Karpas-422 (cell line): ENCODE measurements around the gene JADE2. TPM values are rescaled to one million over a fixed set of nuclear protein-coding genes. Genes with fewer than 3 reads are reported as not detected.
"Not testable (repeated sequence)": the region's sequence is repeated elsewhere in the genome, so short reads cannot be mapped to it uniquely, and the experiment has no call there.

Experiments used
- DNase-seq: peaks from one replicate; pipeline ENCODE4 v3.0.0-alpha.2; 2015
- H2AFZ ChIP-seq: fragments of 200-600 bp; sonication (generic); 2 replicates; pipeline ENCODE4 v1.6.1; 2014; ENCODE audit warnings: antibody characterized with exemption, low read length, mixed read lengths
- H3K27ac ChIP-seq: fragments of 200-600 bp; sonication (generic); 2 replicates; pipeline ENCODE4 v1.5.1; 2014; ENCODE audit warnings: mild to moderate bottlenecking, low read length, moderate library complexity
- H3K27me3 ChIP-seq: fragments of 200-600 bp; sonication (generic); 2 replicates; pipeline ENCODE4 v1.6.1; 2014; ENCODE audit warnings: low read length, mixed read lengths
- H3K36me3 ChIP-seq: fragments of 200-600 bp; sonication (generic); 2 replicates; pipeline ENCODE4 v1.6.1; 2014; ENCODE audit warnings: low read length, mixed read lengths; ENCODE audit not compliant: insufficient read depth
- H3K4me1 ChIP-seq: fragments of 200-600 bp; sonication (generic); 2 replicates; pipeline ENCODE4 v1.6.1; 2014; ENCODE audit warnings: mild to moderate bottlenecking, low read length, mixed read lengths
- H3K4me2 ChIP-seq: fragments of 200-600 bp; sonication (generic); 2 replicates; pipeline ENCODE4 v1.6.1; 2014; ENCODE audit warnings: low read length, low read depth, mild to moderate bottlenecking; ENCODE audit not compliant: poor library complexity, severe bottlenecking
- H3K4me3 ChIP-seq: fragments of 200-600 bp; sonication (generic); 2 replicates; pipeline ENCODE4 v1.5.1; 2014; ENCODE audit warnings: mild to moderate bottlenecking, antibody characterized with exemption, low read length, mixed read lengths
- H3K79me2 ChIP-seq: fragments of 200-600 bp; sonication (generic); 2 replicates; pipeline ENCODE4 v1.6.1; 2014; ENCODE audit warnings: mild to moderate bottlenecking, low read length, mixed read lengths
- H3K9ac ChIP-seq: fragments of 200-600 bp; sonication (generic); 2 replicates; pipeline ENCODE4 v1.6.0; 2014; ENCODE audit warnings: low read length
- H3K9me2 ChIP-seq: fragments of 200-600 bp; sonication (generic), shearing (Covaris generic); replicated peaks from 2 replicates; pipeline ENCODE4 v1.6.0; 2014; ENCODE audit warnings: mild to moderate bottlenecking, low read length, moderate library complexity; ENCODE audit not compliant: insufficient read depth
- H3K9me3 ChIP-seq: fragments of 300-700, 200-600 bp; sonication (generic); 2 replicates; pipeline ENCODE4 v1.6.1; 2014; ENCODE audit warnings: low read length, mixed read lengths
- H4K20me1 ChIP-seq: fragments of 200-600 bp; sonication (generic); 2 replicates; pipeline ENCODE4 v1.6.1; 2014; ENCODE audit warnings: mild to moderate bottlenecking, antibody characterized with exemption, low read length, low read depth; ENCODE audit not compliant: insufficient read depth
- total RNA-seq: library from RNA; depleted of rRNA; stranded (reverse); fragments of >200 nt; shearing (Covaris generic); gene quantifications from 2 replicates; pipeline ENCODE4 v1.2.3, GENCODE V29; 2014; ENCODE audit warnings: low replicate concordance

JADE2 gene
- total RNA-seq, 1 experiment from 2014 or later, result 82.1 TPM

- Histone ChIP-seq H3K36me3 (no peaks in the 10 kb centered on the region), H3K9ac (no peak overlapping the region), H3K27me3 (no peaks in the 10 kb centered on the region), H2AFZ (no peak overlapping the region), H3K4me2 (no peak overlapping the region), H3K9me2 (no peaks in the 10 kb centered on the region), H3K4me3 (no peak overlapping the region), H3K4me1 (no peaks in the 10 kb centered on the region), H3K27ac (no peak overlapping the region), H3K9me3 (no peaks in the 10 kb centered on the region), H4K20me1 (no peaks in the 10 kb centered on the region), H3K79me2 (no peaks in the 10 kb centered on the region)
- no peak for DNase-seq
Observed at GRCh38 chr5:134492568-134492967, 32.9 kb upstream of the JADE2 start.

DNA sequence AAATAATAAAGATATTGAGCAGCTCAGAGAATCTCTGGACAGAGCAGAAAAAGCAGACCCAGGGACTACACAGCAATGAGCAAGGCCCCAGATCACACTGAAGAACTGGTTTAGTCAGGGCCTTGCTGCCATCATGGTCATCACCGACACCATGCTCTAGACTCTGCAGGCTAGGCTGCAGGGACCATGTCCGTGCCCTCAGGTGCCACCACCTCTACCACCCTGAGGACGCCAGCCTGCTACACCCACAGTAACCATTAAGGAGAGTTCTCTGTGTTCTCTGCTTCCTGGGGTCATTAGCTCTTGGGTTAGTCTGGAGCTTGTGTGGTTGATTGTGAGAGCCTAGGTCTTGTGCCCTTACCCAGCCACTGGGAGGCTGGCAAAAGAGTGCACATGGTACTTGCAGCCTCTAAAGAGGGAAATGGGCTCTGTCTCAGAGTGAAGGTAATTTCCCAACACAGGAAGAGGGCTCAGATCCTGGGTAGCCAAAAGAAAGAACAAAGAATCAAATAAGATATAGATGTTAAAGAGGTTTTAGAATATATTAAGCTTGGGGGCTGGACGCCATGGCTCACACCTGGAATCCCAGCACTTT lies 31.9 kb upstream of the JADE2 start:
- H3K9me3 ChIP-seq, result no peaks in the 10 kb centered on the region
- H3K27me3 ChIP-seq, result no peaks in the 10 kb centered on the region
- H3K36me3 ChIP-seq, result no peaks in the 10 kb centered on the region
- no peak overlapping the region for H3K27ac ChIP-seq
- H3K4me1 ChIP-seq, result no peaks in the 10 kb centered on the region
- no peak overlapping the region for H3K4me2 ChIP-seq
- H3K4me3 ChIP-seq, result no peak overlapping the region
- no peak for DNase-seq
- H3K79me2 ChIP-seq, result no peaks in the 10 kb centered on the region
- no peak overlapping the region for H3K9ac ChIP-seq
- H3K9me2 ChIP-seq, result no peaks in the 10 kb centered on the region
- no peaks in the 10 kb centered on the region for H4K20me1 ChIP-seq
- no peak overlapping the region for H2AFZ ChIP-seq

DNA sequence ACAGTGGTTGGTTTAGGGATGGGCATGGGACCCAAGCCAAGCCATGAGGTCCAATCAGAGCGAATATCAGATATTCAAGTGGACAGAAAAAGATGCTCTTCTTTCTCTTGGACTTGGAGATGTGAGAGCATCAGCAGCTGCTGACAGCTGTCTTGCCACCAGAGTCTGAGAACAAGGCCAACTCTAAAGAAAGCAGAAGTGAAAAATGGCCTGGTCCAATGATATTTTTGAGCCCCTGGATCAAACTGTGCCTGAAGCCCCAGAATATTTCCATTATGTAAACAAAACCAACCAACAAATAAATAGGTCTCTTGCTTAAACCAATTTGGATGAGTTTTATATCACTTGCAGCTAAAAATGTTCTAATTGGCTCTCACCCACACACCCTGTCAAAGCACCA lies 30.7 kb upstream of the JADE2 start:
- Histone ChIP-seq H3K27ac (no peak overlapping the region), H3K79me2 (no peaks in the 10 kb centered on the region), H3K9me3 (no peaks in the 10 kb centered on the region), H2AFZ (no peak overlapping the region), H3K4me3 (no peak overlapping the region), H4K20me1 (no peaks in the 10 kb centered on the region), H3K36me3 (no peaks in the 10 kb centered on the region), H3K27me3 (no peaks in the 10 kb centered on the region), H3K4me1 (no peaks in the 10 kb centered on the region), H3K9ac (no peak overlapping the region), H3K4me2 (no peak overlapping the region), H3K9me2 (no peaks in the 10 kb centered on the region)
- no peak for DNase-seq

DNA sequence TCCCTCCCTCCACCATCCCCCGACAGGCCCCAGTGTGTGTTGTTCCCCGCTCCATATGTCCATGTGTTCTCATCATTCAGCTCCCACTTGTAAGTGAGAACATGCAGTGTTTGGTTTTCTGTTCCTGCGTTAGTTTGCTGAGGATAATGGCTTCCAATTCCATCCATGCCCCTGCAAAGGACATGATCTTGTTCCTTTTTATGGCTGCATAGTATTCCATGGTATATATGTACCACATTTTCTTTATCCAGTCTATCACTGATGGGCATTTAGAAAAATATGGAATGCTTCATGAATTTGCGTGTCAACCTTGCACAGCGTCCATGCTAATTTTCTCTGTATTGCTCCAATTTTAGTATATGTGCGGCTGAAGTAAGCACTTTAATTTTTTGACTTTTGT lies 25.6 kb upstream of the JADE2 start:
- not testable (repeated sequence) for H2AFZ ChIP-seq, H3K27ac ChIP-seq, H3K4me3 ChIP-seq, H3K9me2 ChIP-seq, H4K20me1 ChIP-seq, H3K4me2 ChIP-seq, H3K79me2 ChIP-seq, H3K36me3 ChIP-seq, H3K9ac ChIP-seq, H3K9me3 ChIP-seq, H3K27me3 ChIP-seq, DNase-seq
- peaks cover 17% of the 10 kb centered on the region for H3K4me1 ChIP-seq

- peaks cover 17% of the 10 kb centered on the region for H3K4me1 ChIP-seq
- H4K20me1 ChIP-seq, result no peaks in the 10 kb centered on the region
- H3K27ac ChIP-seq, result no peak overlapping the region
- no peaks in the 10 kb centered on the region for H3K9me2 ChIP-seq
- H2AFZ ChIP-seq, result no peak overlapping the region
- no peaks in the 10 kb centered on the region for H3K79me2 ChIP-seq
- no peaks in the 10 kb centered on the region for H3K9me3 ChIP-seq
- H3K36me3 ChIP-seq, result no peaks in the 10 kb centered on the region
- no peak overlapping the region for H3K9ac ChIP-seq
- DNase-seq, result no peak
- H3K4me3 ChIP-seq, result no peak overlapping the region
- no peak overlapping the region for H3K4me2 ChIP-seq
- H3K27me3 ChIP-seq, result no peaks in the 10 kb centered on the region
Observed at GRCh38 chr5:134500699-134501430, 24.6 kb upstream of the JADE2 start.

DNA sequence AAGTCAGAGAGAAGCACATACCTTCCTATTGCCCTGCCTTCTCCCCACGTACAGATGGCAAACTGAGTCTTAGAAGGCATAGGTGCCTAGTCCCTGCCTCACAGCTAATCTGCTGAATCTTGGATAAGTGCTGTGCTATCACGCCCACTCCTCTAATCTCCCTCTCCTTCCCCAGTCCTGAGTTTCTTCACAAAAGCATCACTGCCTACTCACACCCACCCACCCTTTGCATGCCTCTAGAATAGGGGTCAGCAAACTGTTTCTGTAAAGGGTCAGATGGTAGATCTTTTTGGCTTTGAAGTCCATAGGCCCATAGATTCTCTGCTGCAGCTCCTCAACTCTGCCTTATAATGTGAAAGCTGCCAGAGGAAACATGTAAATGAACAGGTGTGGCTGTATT lies 23.2 kb upstream of the JADE2 start:
- no peaks in the 10 kb centered on the region for H4K20me1 ChIP-seq
- peak overlapping the region; percentile 42 for H3K9ac ChIP-seq
- H3K27me3 ChIP-seq, result no peaks in the 10 kb centered on the region
- no peaks in the 10 kb centered on the region for H3K9me3 ChIP-seq
- DNase-seq, result peak; percentile 60
- H3K27ac ChIP-seq, result peak overlapping the region; percentile 54; the same call in 1 of the 2 replicates
- H3K4me1 ChIP-seq, result peaks cover 17% of the 10 kb centered on the region
- H3K4me2 ChIP-seq, result peak overlapping the region; percentile 65
- H2AFZ ChIP-seq, result peak overlapping the region; percentile 68; the same call in 1 of the 2 replicates
- no peaks in the 10 kb centered on the region for H3K79me2 ChIP-seq
- H3K9me2 ChIP-seq, result no peaks in the 10 kb centered on the region
- no peaks in the 10 kb centered on the region for H3K36me3 ChIP-seq
- peak overlapping the region; percentile 36; the same call in 1 of the 2 replicates for H3K4me3 ChIP-seq

- no peaks in the 10 kb centered on the region for H3K9me3 ChIP-seq
- no peak for DNase-seq
- H3K27me3 ChIP-seq, result no peaks in the 10 kb centered on the region
- no peak overlapping the region for H3K4me2 ChIP-seq
- no peak overlapping the region for H2AFZ ChIP-seq
- no peak overlapping the region for H3K27ac ChIP-seq
- no peaks in the 10 kb centered on the region for H4K20me1 ChIP-seq
- H3K79me2 ChIP-seq, result no peaks in the 10 kb centered on the region
- peaks cover 17% of the 10 kb centered on the region for H3K4me1 ChIP-seq
- no peaks in the 10 kb centered on the region for H3K36me3 ChIP-seq
- H3K9ac ChIP-seq, result no peak overlapping the region
- H3K9me2 ChIP-seq, result no peaks in the 10 kb centered on the region
- H3K4me3 ChIP-seq, result no peak overlapping the region
Observed at GRCh38 chr5:134503088-134503936, 22.2 kb upstream of the JADE2 start.

- Histone ChIP-seq H3K9ac (no peak overlapping the region), H3K4me3 (no peak overlapping the region), H3K9me3 (no peaks in the 10 kb centered on the region), H3K4me1 (peaks cover 17% of the 10 kb centered on the region), H3K4me2 (no peak overlapping the region), H3K27ac (no peak overlapping the region), H2AFZ (no peak overlapping the region), H3K9me2 (no peaks in the 10 kb centered on the region), H3K79me2 (no peaks in the 10 kb centered on the region), H3K27me3 (no peaks in the 10 kb centered on the region), H4K20me1 (no peaks in the 10 kb centered on the region), H3K36me3 (no peaks in the 10 kb centered on the region)
- DNase-seq, result no peak
Observed at GRCh38 chr5:134503937-134504437, 21.5 kb upstream of the JADE2 start.
